NCI-H1417 (cell line): ENCODE data around the gene REPS2.

Experiments used
- DNase-seq, 3 experiments: peaks; one replicate each; lab custom pipeline; 2025; lab: John Stamatoyannopoulos, UW

REPS2 gene

DNA sequence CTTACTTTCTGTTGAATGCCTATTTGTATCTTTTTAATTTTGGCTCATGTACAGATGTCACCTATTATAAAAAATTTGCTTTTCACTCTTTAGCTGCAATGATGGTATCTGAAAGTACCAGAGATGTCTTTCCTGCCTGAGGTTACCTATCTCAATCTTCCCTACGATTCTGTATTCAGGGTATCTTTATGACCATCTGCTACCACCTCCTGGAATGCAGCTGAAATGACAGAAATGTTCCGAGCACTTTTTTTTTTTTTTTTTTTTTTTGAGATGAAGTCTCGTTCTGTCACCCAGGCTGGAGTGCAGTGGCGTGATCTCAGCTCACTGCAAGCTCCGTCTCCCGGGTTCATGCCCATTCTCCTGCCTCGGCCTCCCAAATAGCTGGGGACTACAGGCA is 136.4 kb downstream of the REPS2 start:
- DNase-seq: peak in 1 of 3 experiments; percentile 64

DNA sequence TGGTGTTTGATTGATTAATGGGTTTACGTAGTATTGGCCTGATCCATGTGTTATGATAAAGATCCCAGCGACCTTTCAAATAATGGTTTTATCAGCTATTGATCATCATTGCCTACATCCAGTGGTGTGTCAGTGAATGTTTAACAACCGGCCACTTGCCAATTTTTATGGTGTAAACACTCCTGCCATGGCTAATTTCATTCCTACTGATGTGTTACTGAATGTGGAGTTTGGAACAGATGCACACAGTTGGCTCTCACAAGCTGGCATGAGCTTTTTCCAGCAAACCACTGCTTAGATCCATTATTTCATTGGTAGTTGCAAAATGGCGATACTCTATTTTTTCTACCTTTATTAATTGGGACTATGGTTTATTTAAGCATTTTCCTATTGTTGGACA is 139.9 kb downstream of the REPS2 start:
- no peak for DNase-seq

DNA sequence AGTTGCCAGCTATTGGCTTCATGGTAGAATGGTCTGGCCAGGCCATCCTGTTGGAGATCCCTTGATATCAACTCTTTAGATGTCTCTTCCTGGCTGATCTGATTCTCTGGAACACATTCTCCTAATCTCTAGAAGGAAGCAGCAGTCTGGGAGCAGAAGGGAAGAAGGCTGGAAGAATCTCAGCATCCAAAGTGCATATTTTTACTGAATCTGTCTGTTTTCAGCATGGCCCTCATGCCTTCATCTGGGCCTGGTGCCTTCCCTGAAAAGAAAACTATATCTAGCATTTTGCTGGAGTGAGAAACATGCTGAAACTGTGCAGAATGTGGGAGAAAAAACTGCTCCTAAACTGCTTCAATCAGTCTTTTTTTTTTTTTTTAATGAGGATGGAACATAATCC is 148.7 kb downstream of the REPS2 start:
- DNase-seq: no peak

DNA sequence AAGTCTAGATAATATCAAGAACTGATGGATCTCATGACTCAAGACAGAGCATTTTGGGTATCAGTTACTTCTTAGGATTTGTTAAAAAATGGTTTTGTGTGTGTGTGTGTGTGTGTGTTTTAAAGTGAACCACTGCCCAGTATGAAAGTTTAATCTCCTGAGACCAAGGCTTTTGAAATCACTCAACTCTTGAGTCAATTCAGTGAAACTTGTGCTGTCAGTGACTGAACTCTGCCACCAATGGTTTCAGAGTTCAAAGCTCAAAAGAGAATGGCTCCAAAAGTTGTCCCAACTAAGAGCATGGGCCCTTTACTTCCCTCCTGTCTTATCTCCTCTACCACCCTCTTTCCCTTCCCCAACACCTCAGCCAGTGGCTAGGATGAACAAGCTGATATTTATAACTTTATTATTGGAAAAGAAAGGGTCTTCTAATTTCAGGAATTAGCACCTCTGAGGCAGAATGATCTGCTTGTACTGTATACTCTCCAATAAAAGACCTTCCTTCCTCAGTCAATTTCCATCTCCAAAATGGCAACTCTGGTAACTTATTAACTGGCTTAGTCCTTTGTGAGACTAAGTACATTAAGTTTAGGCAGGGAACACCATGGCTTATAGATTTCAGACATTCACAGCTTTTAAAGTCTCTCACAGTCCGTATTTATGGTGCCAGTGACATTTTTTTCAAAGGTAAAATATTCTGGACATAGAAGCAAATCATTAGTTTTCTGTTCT is 152.2 kb downstream of the REPS2 start:
- no peak for DNase-seq

DNA sequence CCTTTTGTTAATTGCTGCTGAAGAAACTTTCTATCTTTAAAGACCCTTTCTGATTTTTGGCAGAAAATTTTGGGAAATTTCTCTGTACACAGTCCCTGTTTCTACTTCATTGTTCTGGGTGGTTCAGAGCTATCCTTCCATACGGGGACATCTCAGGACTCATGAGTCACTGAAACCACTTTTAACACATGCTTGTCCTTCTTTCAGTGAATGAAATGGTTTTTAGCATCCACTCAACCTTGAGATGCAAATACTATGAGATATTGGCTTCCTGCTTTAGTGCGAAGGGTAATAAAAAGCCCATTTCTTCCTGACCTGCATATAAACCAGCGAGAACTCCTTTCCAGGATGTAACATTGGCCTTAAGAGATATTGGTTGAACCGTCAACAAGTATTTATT is 158.0 kb downstream of the REPS2 start:
- no peak for DNase-seq

DNA sequence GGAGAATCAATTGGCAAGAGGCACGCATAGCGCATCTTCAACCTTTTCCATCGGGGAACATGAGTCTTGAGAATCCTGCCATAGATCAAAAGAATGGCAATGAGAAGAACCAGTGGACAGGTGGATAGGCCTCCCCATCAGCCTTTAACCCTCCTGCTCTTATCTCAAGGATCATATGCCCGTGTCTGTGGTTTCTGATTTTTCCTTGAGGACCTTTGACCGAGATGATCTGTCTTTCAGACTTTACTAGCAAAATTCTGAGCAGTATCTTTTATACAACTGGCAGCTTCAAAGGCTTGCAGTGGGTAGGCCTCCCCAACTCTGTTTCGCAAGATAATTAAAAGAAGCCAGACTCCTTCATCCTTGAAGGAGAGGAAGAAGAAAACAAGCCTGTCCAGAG is 174.4 kb downstream of the REPS2 start:
- DNase-seq: no peak

DNA sequence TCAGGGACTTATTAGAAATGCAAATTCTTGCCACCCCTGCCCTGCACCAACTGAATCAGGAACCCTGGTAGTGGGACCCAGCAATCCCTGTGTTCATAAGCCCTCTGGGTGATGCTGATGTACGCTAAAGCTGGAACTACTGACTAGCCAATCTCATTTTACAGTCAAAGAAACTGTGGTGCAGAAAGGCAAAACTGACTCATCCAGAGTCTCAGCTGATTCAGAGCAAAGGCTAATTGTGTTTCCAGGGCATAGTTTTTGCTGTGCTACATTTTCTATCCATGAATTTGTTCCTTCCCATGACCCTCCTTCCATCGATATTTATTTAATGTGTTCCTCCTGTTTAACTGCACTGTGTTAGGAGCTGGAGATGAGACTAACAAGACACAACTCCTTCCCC is 207.5 kb downstream of the REPS2 start:
- no peak for DNase-seq

DNA sequence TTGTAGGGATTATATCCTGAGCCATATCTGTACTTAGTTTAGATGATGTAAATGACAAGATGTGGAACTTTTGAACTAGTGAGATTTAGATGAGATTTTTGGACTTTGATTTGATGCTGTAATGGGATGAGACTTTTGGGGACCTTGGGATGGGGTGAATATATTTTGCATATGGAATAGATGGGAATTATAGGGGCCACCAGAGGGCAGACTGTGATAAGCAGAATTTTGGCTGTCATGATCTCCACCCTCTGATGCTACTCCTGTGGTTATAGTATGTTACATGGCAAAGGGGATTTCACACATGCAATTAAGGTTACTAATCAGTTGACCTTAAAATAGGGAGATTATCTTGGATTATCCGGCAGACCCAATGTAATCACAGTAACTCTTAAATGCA is 214.5 kb downstream of the REPS2 start:
- peak in 1 of 3 experiments; percentile 39 for DNase-seq

DNA sequence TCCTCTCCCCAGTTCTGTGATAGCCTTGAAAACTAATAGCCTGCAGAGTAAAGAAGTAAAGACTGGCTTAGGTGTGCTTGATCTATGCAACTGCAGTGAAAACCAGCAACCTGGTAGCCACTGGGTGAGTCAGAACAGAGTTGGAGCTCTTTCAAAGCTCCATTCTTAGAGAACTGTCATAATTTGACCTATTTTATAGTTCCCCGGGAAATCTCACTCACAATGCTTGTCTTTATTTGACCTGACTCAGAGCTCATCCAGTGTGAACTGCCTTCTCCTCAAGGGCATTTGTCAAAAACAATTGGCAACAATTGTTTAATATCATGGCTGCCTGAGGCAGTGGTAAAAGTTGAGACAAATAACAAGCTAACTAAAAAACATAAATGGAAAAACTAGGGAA is 215.5 kb downstream of the REPS2 start:
- no peak for DNase-seq

DNA sequence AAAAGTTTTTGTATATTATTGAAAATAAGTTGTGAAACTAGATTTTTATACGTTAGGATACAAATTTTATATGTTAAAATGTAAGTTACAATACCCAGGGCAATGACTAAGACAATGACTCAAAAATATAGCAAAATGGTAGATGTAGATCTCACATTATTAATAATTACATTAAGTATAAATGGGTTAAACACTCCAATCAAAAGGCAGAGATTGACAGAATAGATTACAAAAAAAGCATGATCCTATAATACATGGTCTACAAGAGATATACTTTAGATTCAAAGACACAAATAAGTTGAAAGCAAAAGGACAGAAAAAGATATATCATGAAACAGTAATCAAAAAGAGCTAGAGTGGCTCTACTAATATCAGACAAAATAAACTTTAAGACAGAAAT is 217.6 kb downstream of the REPS2 start:
- no peak for DNase-seq

DNA sequence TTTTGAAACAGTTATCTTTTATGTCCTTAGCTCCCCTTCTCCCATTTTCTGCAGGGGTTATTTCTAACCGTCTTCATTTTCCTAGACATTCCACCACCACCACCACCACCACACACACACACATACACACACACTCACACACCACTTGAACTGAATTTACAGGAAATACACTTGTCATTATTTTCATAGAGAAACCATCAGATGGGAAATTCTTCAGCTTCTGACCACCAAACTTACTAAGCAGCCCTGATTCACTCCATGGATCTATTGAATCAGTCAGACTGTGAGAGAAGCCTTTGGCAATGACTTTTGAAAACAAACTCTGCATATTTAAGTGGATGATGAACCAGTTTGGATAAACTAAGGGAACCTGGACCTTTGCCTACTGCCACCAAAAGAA is 218.5 kb downstream of the REPS2 start:
- DNase-seq: no peak

DNA sequence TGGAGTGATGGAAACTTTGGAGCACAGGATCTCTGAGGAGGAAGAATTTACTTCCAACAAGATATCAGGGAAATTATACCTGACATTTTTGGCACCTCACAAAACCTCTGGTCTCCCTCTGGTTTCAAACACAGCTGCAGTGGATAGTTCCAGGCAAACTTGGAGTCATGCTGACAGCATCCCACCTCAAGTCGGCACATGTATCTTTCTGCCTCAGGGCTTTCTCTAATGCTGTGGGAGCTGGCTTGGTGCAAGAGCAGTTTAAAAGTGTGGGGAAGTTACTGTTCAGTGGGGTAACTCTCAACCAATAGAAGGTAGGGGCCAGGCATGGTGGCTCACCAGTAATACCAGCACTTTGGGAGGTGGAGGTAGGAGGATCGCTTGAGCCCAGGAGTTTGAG is 221.5 kb downstream of the REPS2 start:
- DNase-seq: no peak

DNA sequence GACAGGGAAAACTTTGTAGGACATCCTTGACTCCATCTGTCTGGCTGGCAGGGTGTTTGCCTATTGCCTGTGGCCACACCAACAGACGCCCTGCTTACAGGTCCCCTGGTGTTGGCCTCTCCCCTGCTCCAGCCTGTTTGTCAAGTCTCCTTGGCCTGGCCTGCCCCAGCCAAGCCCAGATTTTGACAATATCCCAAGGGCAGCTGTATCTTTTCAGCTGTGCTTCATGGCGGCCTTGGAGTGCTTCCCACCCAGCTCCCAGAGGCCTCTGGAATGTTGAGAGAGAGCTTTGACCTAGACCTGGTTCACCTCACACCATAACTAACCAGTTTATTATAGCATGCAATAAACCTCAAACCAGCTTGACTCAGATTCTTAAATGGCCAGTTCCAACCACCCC is 224.5 kb downstream of the REPS2 start:
- DNase-seq: no peak

DNA sequence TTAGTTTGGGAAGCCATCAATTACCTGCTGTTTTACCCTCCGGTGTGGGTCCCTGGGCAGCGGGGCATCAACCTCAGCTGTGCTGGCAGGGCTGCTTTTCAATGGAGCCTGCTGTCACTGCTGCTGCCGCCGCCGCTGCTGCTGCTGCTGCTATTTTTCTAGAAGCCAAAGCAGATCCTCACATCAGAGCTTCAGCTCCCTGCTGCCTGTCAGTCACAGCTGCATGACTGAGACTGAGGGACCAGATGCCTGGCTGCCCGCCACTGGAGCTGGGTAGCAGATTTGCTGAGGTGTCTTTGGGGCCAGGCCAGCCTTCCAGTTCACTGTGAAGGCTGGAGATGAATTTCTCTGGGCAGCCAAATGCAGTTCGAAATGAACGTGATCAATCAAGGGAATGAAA is 228.2 kb downstream of the REPS2 start:
- no peak for DNase-seq

DNA sequence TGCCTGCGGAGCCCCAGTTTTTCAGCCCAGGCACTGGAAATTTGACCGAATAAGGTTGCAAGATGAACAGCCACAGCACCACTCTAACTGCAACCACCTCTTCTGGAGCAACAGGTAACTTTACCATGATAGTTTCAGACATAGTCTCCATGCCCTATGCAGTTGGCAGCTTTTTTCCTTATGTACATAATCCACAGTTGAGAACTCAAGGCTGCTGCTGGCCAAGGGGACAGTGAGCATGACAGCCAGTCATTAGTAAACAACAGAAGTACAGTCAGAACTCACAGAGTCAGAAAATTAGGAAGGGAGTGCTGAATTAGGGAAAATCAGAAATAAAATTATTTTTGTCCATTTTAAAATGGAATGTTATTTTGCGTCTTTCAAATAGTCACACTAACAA is 235.9 kb downstream of the REPS2 start:
- DNase-seq: no peak

DNA sequence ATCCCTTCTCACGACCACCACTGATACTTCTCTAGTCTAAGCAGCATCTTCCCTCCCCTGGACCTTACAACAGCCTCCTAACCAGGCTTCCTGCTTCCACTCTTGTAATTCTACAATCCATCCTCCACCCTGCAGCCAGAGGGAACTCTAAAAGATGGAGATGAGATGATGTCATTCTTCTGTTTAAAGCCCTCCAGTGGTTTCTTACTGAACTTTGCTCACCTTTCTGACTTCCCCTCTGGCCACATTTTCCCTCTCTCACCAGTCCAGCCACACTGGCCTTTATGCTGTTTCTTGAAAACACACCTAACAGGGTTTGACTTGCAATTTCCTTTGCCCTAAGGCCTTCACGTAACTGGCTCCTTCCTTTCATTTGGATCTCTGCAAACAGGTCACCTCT is 237.1 kb downstream of the REPS2 start:
- DNase-seq: no peak

DNA sequence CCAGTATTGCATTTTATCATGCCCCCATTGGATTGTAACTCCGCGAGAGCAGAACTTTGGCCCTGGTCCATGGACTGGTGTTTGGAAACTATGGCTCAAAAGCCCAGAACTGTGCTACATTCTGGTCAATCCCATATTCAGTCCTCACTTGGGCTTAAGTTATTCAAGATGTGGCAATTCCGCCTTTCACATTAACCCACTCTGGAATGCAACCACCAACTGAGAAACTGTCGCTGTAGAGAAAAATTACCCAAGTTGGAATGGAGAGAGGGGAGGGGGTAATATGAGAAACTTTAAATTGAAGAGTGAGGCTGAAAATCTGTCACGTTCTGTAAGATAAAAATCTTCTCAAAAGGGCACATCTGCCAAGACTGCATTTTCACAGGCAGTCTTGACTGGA is 239.0 kb downstream of the REPS2 start:
- no peak for DNase-seq

DNA sequence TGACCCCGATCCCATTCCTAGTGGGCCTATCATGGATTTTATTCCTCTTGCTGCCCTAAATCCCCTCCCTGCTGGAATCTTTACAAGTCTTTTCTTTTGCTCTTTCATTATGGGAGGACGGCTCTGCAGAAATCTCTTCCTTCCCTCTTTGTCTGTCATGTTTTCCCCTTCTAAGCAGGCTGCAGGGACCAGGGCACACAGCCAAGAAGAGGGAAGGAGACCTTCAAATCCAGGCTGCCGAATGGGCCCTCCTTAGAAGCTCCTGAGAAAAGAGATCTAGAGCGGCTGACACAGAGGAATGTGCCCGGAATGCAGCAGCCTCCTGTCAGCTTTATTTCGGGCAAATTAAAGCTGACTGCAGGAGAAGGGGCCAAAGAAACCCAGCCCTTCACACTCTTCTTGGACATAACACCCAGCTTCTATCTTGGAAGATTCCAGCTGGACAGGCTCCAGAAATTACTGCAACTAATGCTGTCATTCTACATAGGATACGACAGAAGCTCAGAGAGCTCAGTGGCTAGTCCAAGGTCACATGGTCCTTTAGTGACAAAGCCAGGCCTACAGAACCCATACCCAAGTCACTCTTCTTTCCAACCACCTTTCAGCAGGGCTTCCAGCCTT is 240.8 kb downstream of the REPS2 start:
- DNase-seq: no peak

DNA sequence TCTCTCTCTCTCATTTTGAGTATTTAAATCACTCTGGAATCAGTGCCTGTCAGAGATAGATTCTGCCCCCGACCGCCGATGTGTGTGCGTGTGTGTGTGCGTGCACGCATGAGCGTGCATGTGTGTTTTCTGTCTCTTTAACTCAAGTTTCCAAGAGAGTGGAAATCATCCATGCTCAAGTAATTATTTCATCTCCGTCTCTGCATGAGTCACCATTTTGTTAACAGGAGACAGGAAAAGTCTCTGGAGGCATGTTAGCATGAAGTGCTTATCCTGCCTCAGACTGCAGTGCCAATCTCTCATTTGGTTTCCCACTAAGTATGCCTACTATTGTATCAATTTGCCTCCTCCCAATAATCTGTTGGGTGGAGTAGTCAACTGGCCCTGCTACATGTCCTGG is 245.6 kb downstream of the REPS2 start:
- no peak for DNase-seq
